Aorta (tissue), 5 donors: Measurements from ENCODE around the gene SLC17A3. TPM values are rescaled to one million over a fixed set of nuclear protein-coding genes. Genes with fewer than 3 reads are reported as not detected.

Source experiments
- ATAC-seq: fragments of 200-7000 bp; cut with Tn5 transposase; one replicate; pipeline ENCODE4 v1.9.1; 2022; ENCODE audit warnings: moderate library complexity; ENCODE audit not compliant: low FRiP score
- DNase-seq, 2 donors: peaks; one replicate each; pipeline ENCODE4 v3.0.0-alpha.2; 2020
- H3K27ac ChIP-seq, 2 donors: one replicate each; pipeline ENCODE4 v1.5.1; 2013; ENCODE audit warnings: low read length in 2 of 2, mild to moderate bottlenecking in 2 of 2, moderate library complexity in 2 of 2, control low read depth in 1 of 2, inconsistent platforms in 1 of 2, low read depth in 1 of 2
- H3K27me3 ChIP-seq, 2 donors: one replicate each; pipeline ENCODE4 v1.6.1; 2013; ENCODE audit warnings: control low read depth in 1 of 2, low read length in 1 of 2, mild to moderate bottlenecking in 1 of 2, moderate library complexity in 1 of 2; ENCODE audit not compliant: insufficient read depth in 2 of 2, control insufficient read depth in 1 of 2
- H3K36me3 ChIP-seq, 2 donors: one replicate each; pipeline ENCODE4 v1.6.1; 2013; ENCODE audit warnings: control low read depth in 1 of 2, low read length in 1 of 2, mild to moderate bottlenecking in 1 of 2; ENCODE audit not compliant: insufficient read depth in 2 of 2, control insufficient read depth in 1 of 2
- H3K4me1 ChIP-seq, 2 donors: one replicate each; pipeline ENCODE4 v1.6.1; 2013; ENCODE audit warnings: low read length in 2 of 2, control low read depth in 1 of 2, mild to moderate bottlenecking in 1 of 2, moderate library complexity in 1 of 2; ENCODE audit not compliant: insufficient read depth in 2 of 2, control insufficient read depth in 1 of 2
- H3K4me3 ChIP-seq, 2 donors: one replicate each; pipeline ENCODE4 v1.5.1; 2013; ENCODE audit warnings: low read length in 2 of 2, control low read depth in 1 of 2, mild to moderate bottlenecking in 1 of 2
- H3K9me3 ChIP-seq: one replicate; pipeline ENCODE4 v1.6.1; 2013; ENCODE audit warnings: mild to moderate bottlenecking, low read length; ENCODE audit not compliant: control insufficient read depth
- WGBS, 2 donors: extraction: QIAGEN DNeasy Blood & Tissue Kit; methylation state at CpG; one replicate each; pipeline ENCODE4 v1.1.7; 2013; 5-methylcytosine and 5-hydroxymethylcytosine counted together
- intact Hi-C, 2 donors: fragments of 100-400 bp; cut with DNase I; formaldehyde crosslinking; loops; one replicate each; pipeline versions ENCODE4 v1.14.2 to v1.15.0; 2022
- polyA plus RNA-seq, 2 donors: library from polyadenylated mRNA; stranded (reverse); fragments of 200-250 nt; gene quantifications; one replicate each; pipeline ENCODE4 v1.2.3, GENCODE V29; 2013
- total RNA-seq, 2 donors: library from RNA; stranded (reverse); fragmentation: NEBNext Ultra II Directional; extraction: Animal tissue kit (Norgen Biotek cat#: 25700); gene quantifications; one replicate each; pipeline ENCODE4 v1.2.1, GENCODE V29; 2021
- donor health status: healthy with polysubstance abuse.
- donor health status: Bipolar disorder and iron deficiency.
- donor health status: DM: no; HTN: no; CAD: no.
- donor health status: DM: no; HTN: no; CAD: no.
- donor health status: DM: yes; HTN: yes; CAD: no.

The SLC17A3 gene
- total and polyA plus RNA-seq, 4 donors = not detected

DNA sequence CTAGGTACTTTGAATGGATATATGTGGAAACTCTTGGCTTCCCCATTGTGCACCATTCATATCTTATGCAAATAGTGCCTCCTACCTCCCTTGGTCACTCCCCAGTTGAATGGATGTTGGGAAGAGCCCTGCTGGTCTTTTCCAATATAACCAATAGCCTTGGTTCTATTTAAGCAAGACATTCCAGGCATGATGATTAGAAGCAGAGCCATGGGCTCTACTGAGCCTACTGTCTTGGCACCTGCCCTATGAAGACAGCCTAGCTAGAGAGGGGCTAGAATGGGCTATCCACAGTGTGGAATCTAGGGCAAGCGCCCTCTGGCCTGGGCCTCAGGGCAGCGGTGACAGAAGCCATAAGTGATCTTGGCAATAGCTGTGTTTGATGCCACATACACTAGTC lies 57.8 kb downstream of the SLC17A3 start:
- ATAC-seq = no peak
- WGBS, 2 donors = 99 to 100% methylated on average over 2 of the region's 2 CpGs
- H3K4me3 ChIP-seq = no peak overlapping the region
- no peak for DNase-seq
- H3K36me3 ChIP-seq = no peaks in the 10 kb centered on the region
- intact Hi-C loops = no loop called here
- no peaks in the 10 kb centered on the region for H3K9me3 ChIP-seq
- H3K4me1 ChIP-seq = no peaks in the 10 kb centered on the region
- no peaks in the 10 kb centered on the region for H3K27me3 ChIP-seq
- H3K27ac ChIP-seq = no peak overlapping the region

- intact Hi-C loops = no loop called here
- Histone ChIP-seq H3K4me3 (no peak overlapping the region), H3K27ac (no peak overlapping the region), H3K27me3 (no peaks in the 10 kb centered on the region), H3K4me1 (no peaks in the 10 kb centered on the region), H3K36me3 (no peaks in the 10 kb centered on the region), H3K9me3 (no peaks in the 10 kb centered on the region)
- DNase-seq = no peak
- ATAC-seq = no peak
- WGBS, 2 donors = 74 to 76% methylated on average over 3 of the region's 3 CpGs
Measured at GRCh38 chr6:25815194-25815593, 58.8 kb downstream of the SLC17A3 start.

GRCh38 chr6:25804804-25805203 lies 69.2 kb downstream of the SLC17A3 start:
- H3K4me3 ChIP-seq = no peak overlapping the region
- H3K27ac ChIP-seq = no peak overlapping the region
- DNase-seq (no peak), ATAC-seq (no peak)
- H3K9me3 ChIP-seq = no peaks in the 10 kb centered on the region
- 87 to 88% methylated on average over 2 of the region's 2 CpGs for WGBS, 2 donors
- H3K27me3 ChIP-seq = peaks cover 0 to 2% of the 10 kb centered on the region in 2 donors
- H3K4me1 ChIP-seq = no peaks in the 10 kb centered on the region
- intact Hi-C loops = no loop called here
- no peaks in the 10 kb centered on the region for H3K36me3 ChIP-seq

DNA sequence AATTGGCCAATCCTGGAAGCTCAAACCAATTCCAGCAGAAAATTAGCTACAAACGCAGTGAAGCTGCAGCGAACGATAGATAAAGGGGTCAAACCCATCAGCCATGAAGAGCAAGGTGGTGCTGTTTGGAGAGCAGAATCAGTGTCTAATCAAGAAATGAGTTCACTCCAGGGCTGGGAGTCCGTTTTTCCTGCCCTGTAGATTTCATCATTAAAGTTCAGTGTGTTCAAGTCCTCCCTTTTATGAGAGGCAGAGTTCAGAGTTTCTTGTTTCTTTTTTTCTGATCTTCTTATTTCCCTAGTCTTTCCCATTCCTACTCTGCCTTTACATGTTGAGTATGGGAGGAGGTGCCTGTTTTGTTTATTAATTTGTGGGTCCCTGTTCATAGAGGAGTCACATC lies 72.6 kb downstream of the SLC17A3 start:
- Histone ChIP-seq H3K36me3 (no peaks in the 10 kb centered on the region), H3K4me3 (no peak overlapping the region), H3K4me1 (no peaks in the 10 kb centered on the region), H3K27me3 (peaks cover 0 to 2% of the 10 kb centered on the region in 2 donors), H3K27ac (no peak overlapping the region), H3K9me3 (no peaks in the 10 kb centered on the region)
- DNase-seq (no peak), ATAC-seq (no peak)
- 85 to 92% methylated on average over 4 of the region's 4 CpGs for WGBS, 2 donors
- intact Hi-C loops = no loop called here

Other genes starting within 250 kb of the SLC17A3 start
- gene SCGN, start 222.0 kb downstream of the SLC17A3 start, total RNA-seq = not detected
- 1 to 10 TPM; 1.1 to 3.1 TPM for gene SCGN, start 222.0 kb downstream of the SLC17A3 start, polyA plus RNA-seq
- not detected for gene SLC17A4, start 119.5 kb downstream of the SLC17A3 start, total RNA-seq
- 1 to 10 TPM in 1 of 2 donors, under 1 TPM in 1; 0.10 to 1.3 TPM for gene SLC17A4, start 119.5 kb downstream of the SLC17A3 start, polyA plus RNA-seq
- not detected for gene SLC17A1, start 42.2 kb downstream of the SLC17A3 start, total RNA-seq
- not detected for gene SLC17A1, start 42.2 kb downstream of the SLC17A3 start, polyA plus RNA-seq
- not detected for gene SLC17A2, start 56.4 kb upstream of the SLC17A3 start, total RNA-seq
- gene SLC17A2, start 56.4 kb upstream of the SLC17A3 start, polyA plus RNA-seq = not detected
- 10 to 100 TPM; 24.3 to 24.8 TPM for gene TRIM38, start 88.6 kb upstream of the SLC17A3 start, total RNA-seq
- gene TRIM38, start 88.6 kb upstream of the SLC17A3 start, polyA plus RNA-seq = 10 to 100 TPM in 1 of 2 donors, 1 to 10 TPM in 1; 6.4 to 11.9 TPM
- 10 to 100 TPM in 1 of 2 donors, 1 to 10 TPM in 1; 5.6 to 17.9 TPM for gene HFE, start 213.2 kb upstream of the SLC17A3 start, total RNA-seq
- gene HFE, start 213.2 kb upstream of the SLC17A3 start, polyA plus RNA-seq = 1 to 10 TPM; 3.9 to 6.7 TPM